NOMO-1 (cell line): ENCODE results near the gene NDC1.

Experiments used
- DNase-seq, 2 experiments: peaks; one replicate each; lab custom pipeline; 2025; ENCODE audit not compliant: unreplicated experiment in 2 of 2; lab: John Stamatoyannopoulos, UW

Gene NDC1

DNA sequence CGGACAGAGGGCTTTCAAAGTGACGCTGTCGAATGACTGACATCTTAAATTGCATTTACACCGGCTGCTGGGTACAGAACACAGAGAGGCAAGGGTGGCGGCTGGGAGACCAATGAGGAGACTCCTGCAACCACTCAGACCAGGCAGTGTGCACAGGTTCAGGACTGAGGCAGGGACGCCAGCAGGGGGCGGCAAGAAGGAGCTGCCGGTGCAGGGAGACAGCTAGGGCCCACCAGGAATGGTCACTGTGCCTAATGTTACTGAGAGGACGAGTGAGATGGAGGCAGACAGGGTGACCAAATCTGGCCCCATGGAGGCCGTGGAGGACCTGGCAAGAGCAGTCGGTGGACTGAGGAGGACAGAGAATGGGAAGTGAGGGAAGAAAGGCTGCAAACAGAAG, 122.6 kb downstream of the NDC1 start:
- DNase-seq, result no peak
